ENCODE measurements around the gene MALRD1.

MALRD1 gene

GRCh38 chr10:19385846-19386450 is 337.3 kb downstream of the MALRD1 start:
- no peak for DNase-seq (ENCODE audit: low spot score)

GRCh38 chr10:19408924-19409323 is 360.3 kb downstream of the MALRD1 start:
- DNase-seq (ENCODE audit: low spot score) = no peak

- no peak for DNase-seq (ENCODE audit: low spot score)
Observed at GRCh38 chr10:19411119-19411518, 362.5 kb downstream of the MALRD1 start.

GRCh38 chr10:19412531-19412930 is 363.9 kb downstream of the MALRD1 start:
- peak; percentile 48 for DNase-seq (ENCODE audit: low spot score)

GRCh38 chr10:19416164-19416563 is 367.6 kb downstream of the MALRD1 start:
- DNase-seq (ENCODE audit: low spot score) = no peak

GRCh38 chr10:19417740-19418139 is 369.1 kb downstream of the MALRD1 start:
- no peak for DNase-seq (ENCODE audit: low spot score)

GRCh38 chr10:19421674-19422073 is 373.1 kb downstream of the MALRD1 start:
- no peak for DNase-seq (ENCODE audit: low spot score)

GRCh38 chr10:19426034-19426433 is 377.4 kb downstream of the MALRD1 start:
- no peak for DNase-seq (ENCODE audit: low spot score)

- no peak for DNase-seq (ENCODE audit: low spot score)
Observed at GRCh38 chr10:19431622-19432351, 383.2 kb downstream of the MALRD1 start.

GRCh38 chr10:19449860-19450259 is 401.3 kb downstream of the MALRD1 start:
- DNase-seq (ENCODE audit: low spot score) = no peak

- no peak for DNase-seq (ENCODE audit: low spot score)
Observed at GRCh38 chr10:19451356-19451755, 402.8 kb downstream of the MALRD1 start.

- no peak for DNase-seq (ENCODE audit: low spot score)
Observed at GRCh38 chr10:19451937-19452336, 403.3 kb downstream of the MALRD1 start.

GRCh38 chr10:19453967-19454366 is 405.4 kb downstream of the MALRD1 start:
- DNase-seq (ENCODE audit: low spot score) = no peak

- no peak for DNase-seq (ENCODE audit: low spot score)
Observed at GRCh38 chr10:19461588-19461987, 413.0 kb downstream of the MALRD1 start.

GRCh38 chr10:19466709-19467108 is 418.1 kb downstream of the MALRD1 start:
- DNase-seq (ENCODE audit: low spot score) = no peak

GRCh38 chr10:19468413-19468812 is 419.8 kb downstream of the MALRD1 start:
- no peak for DNase-seq (ENCODE audit: low spot score)

- DNase-seq (ENCODE audit: low spot score) = no peak
Observed at GRCh38 chr10:19469521-19469920, 420.9 kb downstream of the MALRD1 start.

- DNase-seq (ENCODE audit: low spot score) = no peak
Observed at GRCh38 chr10:19479854-19480253, 431.3 kb downstream of the MALRD1 start.

- no peak for DNase-seq (ENCODE audit: low spot score)
Observed at GRCh38 chr10:19480353-19480752, 431.8 kb downstream of the MALRD1 start.

GRCh38 chr10:19483421-19483820 is 434.8 kb downstream of the MALRD1 start:
- no peak for DNase-seq (ENCODE audit: low spot score)

GRCh38 chr10:19488592-19489280 is 440.1 kb downstream of the MALRD1 start:
- DNase-seq (ENCODE audit: low spot score) = peak; percentile 19

GRCh38 chr10:19491166-19491565 is 442.6 kb downstream of the MALRD1 start:
- DNase-seq (ENCODE audit: low spot score) = no peak

GRCh38 chr10:19493917-19494316 is 445.3 kb downstream of the MALRD1 start:
- no peak for DNase-seq (ENCODE audit: low spot score)

Data from kidney tubule cell (primary cell).